Stomach (tissue), 9 donors: ENCODE measurements around the gene NCAPH2. TPM values are rescaled to one million over a fixed set of nuclear protein-coding genes. Genes with fewer than 3 reads are reported as not detected.

ENCODE experiments used
- DNase-seq, 2 donors: peaks; one replicate each; pipeline versions ENCODE4 v3.0.0 to v3.0.0-alpha.2; 2013 to 2019
- H3K27ac ChIP-seq, 5 donors: fragments of 200-600 bp in 4 of 5; sonication (generic) in 4 of 5; one replicate each; pipeline ENCODE4 v1.5.1; 2013 to 2019; ENCODE audit warnings: mild to moderate bottlenecking in 1 of 5, moderate library complexity in 1 of 5
- H3K27me3 ChIP-seq, 3 donors: fragments of 200-600 bp; sonication (generic); one replicate each; pipeline ENCODE4 v1.5.1; 2017 to 2019; ENCODE audit warnings: mixed run types in 1 of 3
- H3K36me3 ChIP-seq, 4 donors: fragments of 200-600 bp; sonication (generic); 1 replicate in 3 of 4; 2 replicates in 1 of 4; pipeline ENCODE4 v1.5.1; 2016 to 2019
- H3K4me1 ChIP-seq, 4 donors: fragments of 200-600 bp; sonication (generic); one replicate each; pipeline ENCODE4 v1.5.1; 2016 to 2019
- H3K4me3 ChIP-seq, 4 donors: fragments of 200-600 bp; sonication (generic) in 3 of 4; one replicate each; pipeline ENCODE4 v1.5.1; 2016 to 2019; ENCODE audit warnings: mild to moderate bottlenecking in 1 of 4
- H3K9me3 ChIP-seq, 4 donors: fragments of 200-600 bp; sonication (generic); one replicate each; pipeline ENCODE4 v1.5.1; 2016 to 2019
- CTCF ChIP-seq, 7 experiments: fragments of 450-650 bp in 4 of 7; fragments of 200-600 bp in 3 of 7; sonication (generic) in 3 of 7; IDR thresholded peaks; one replicate each; pipeline ENCODE4 v1.5.1; 2016 to 2019; ENCODE audit warnings: antibody characterized with exemption in 7 of 7, control low read depth in 2 of 7, mild to moderate bottlenecking in 1 of 7
- EP300 ChIP-seq: sonication (generic); formaldehyde crosslinking; IDR thresholded peaks from one replicate; pipeline ENCODE4 v1.6.1; 2017; ENCODE audit warnings: antibody characterized with exemption
- POLR2A ChIP-seq, 4 donors: fragments of 450-650 bp; IDR thresholded peaks; one replicate each; pipeline ENCODE4 v1.6.1; 2016; ENCODE audit warnings: antibody characterized with exemption in 4 of 4, control low read depth in 2 of 4, mild to moderate bottlenecking in 1 of 4, moderate library complexity in 1 of 4
- POLR2AphosphoS5 ChIP-seq, 3 donors: sonication (generic); formaldehyde crosslinking; IDR thresholded peaks; one replicate each; pipeline ENCODE4 v1.6.1; 2016; ENCODE audit warnings: antibody characterized with exemption in 3 of 3
- WGBS, 5 donors: extraction: QIAGEN DNeasy Blood & Tissue Kit in 3 of 5; methylation state at CpG; one replicate each; pipeline versions ENCODE4 v1.1.5 to v1.1.7; 2013 to 2018; 5-methylcytosine and 5-hydroxymethylcytosine counted together
- intact Hi-C: fragments of 100-400 bp; cut with DNase I; formaldehyde crosslinking; loops from one replicate; pipeline ENCODE4 v1.15.1; 2023; ENCODE audit warnings: low total_unique reads
- polyA plus RNA-seq, 3 donors: library from polyadenylated mRNA; stranded (reverse); fragments of 200-250 nt; gene quantifications; one replicate each; pipeline ENCODE4 v1.2.3, GENCODE V29; 2013
- total RNA-seq, 5 donors: library from RNA; depleted of rRNA; stranded (reverse); fragments of >200 nt; gene quantifications; one replicate each; pipeline versions ENCODE4 v1.1.0 to v1.2.3, GENCODE V29; 2014 to 2016
- donor health status: healthy with polysubstance abuse.
- donor health status: Bipolar disorder and iron deficiency.
- donor health status: healthy.

The NCAPH2 gene
- total and polyA plus RNA-seq, 8 donors: 12.9 to 47.9 (median 30.4) TPM

- peak overlapping the region; percentile 53 to 80 (median 57) for H3K4me3 ChIP-seq
- intact Hi-C loops: no loop called here
- H3K4me1 ChIP-seq: peaks cover 54 to 83% (median 66%) of the 10 kb centered on the region in 4 donors
- TF ChIP-seq POLR2A (IDR thresholded peaks at IDR 0.05) (no peak), POLR2AphosphoS5 (IDR thresholded peaks at IDR 0.05) (no peak), CTCF (IDR thresholded peaks at IDR 0.05) (no peak), EP300 (no peak)
- peaks cover 0 to 60% (median 0%) of the 10 kb centered on the region in 3 donors for H3K27me3 ChIP-seq
- 0 to 2% (median 1%) methylated on average over 14 to 21 of the region's 21 CpGs for WGBS, 5 donors
- DNase-seq: no peak
- H3K27ac ChIP-seq: peak overlapping the region; percentile 92 to 98 (median 93)
- no peaks in the 10 kb centered on the region for H3K9me3 ChIP-seq
- H3K36me3 ChIP-seq: no peaks in the 10 kb centered on the region
Observed at GRCh38 chr22:50530580-50530876, 22.5 kb downstream of the NCAPH2 start.

- TF ChIP-seq POLR2AphosphoS5 (IDR thresholded peaks at IDR 0.05): peak in 2 of 3 donors; percentile 91 to 93
- no peak for TF ChIP-seq CTCF (IDR thresholded peaks at IDR 0.05)
- TF ChIP-seq POLR2A (IDR thresholded peaks at IDR 0.05): peak in 2 of 4 donors; percentile 36 to 55
- TF ChIP-seq EP300: no peak
- H3K27me3 ChIP-seq: peaks cover 0 to 63% (median 0%) of the 10 kb centered on the region in 3 donors
- intact Hi-C loops: no loop called here
- H3K36me3 ChIP-seq: no peaks in the 10 kb centered on the region
- WGBS, 5 donors: 2 to 7% (median 3%) methylated on average over 24 to 53 of the region's 53 CpGs
- peaks cover 54 to 83% (median 64%) of the 10 kb centered on the region in 4 donors for H3K4me1 ChIP-seq
- DNase-seq: peak; percentile 91 to 93
- peak overlapping the region; percentile 53 to 80 (median 57) for H3K4me3 ChIP-seq
- peak overlapping the region; percentile 92 to 98 (median 93) for H3K27ac ChIP-seq
- H3K9me3 ChIP-seq: no peaks in the 10 kb centered on the region
Observed at GRCh38 chr22:50530877-50531545, 23.0 kb downstream of the NCAPH2 start.

- DNase-seq: peak; percentile 74 to 79
- TF ChIP-seq POLR2A (IDR thresholded peaks at IDR 0.05) (no peak), CTCF (IDR thresholded peaks at IDR 0.05) (no peak), POLR2AphosphoS5 (IDR thresholded peaks at IDR 0.05) (peak in 1 of 3 donors; percentile 71), EP300 (no peak)
- peaks cover 49 to 78% (median 58%) of the 10 kb centered on the region in 4 donors for H3K4me1 ChIP-seq
Observed at GRCh38 chr22:50531546-50531961, 23.5 kb downstream of the NCAPH2 start.

GRCh38 chr22:50531962-50532674 is 24.1 kb downstream of the NCAPH2 start:
- intact Hi-C loops: no loop called here
- Histone ChIP-seq H3K27ac (peak overlapping the region; percentile 92 to 98 (median 93)), H3K4me1 (peaks cover 43 to 72% (median 53%) of the 10 kb centered on the region in 4 donors), H3K36me3 (no peaks in the 10 kb centered on the region), H3K9me3 (no peaks in the 10 kb centered on the region), H3K27me3 (peaks cover 0 to 67% (median 0%) of the 10 kb centered on the region in 3 donors), H3K4me3 (peak overlapping the region; percentile 53 to 80 (median 57))
- DNase-seq: peak; percentile 84 to 90
- TF ChIP-seq CTCF (IDR thresholded peaks at IDR 0.05) (no peak), POLR2A (IDR thresholded peaks at IDR 0.05) (no peak), POLR2AphosphoS5 (IDR thresholded peaks at IDR 0.05) (peak in 2 of 3 donors; percentile 72 to 75), EP300 (no peak)
- WGBS, 5 donors: 2 to 4% (median 4%) methylated on average over 22 to 56 of the region's 56 CpGs

More at GRCh38 chr22:50531546-50531961, 23.5 kb downstream of the NCAPH2 start:
- no peaks in the 10 kb centered on the region for H3K36me3 ChIP-seq
- H3K4me3 ChIP-seq: peak overlapping the region; percentile 53 to 80 (median 57)
- peaks cover 0 to 67% (median 0%) of the 10 kb centered on the region in 3 donors for H3K27me3 ChIP-seq
- 0 to 2% (median 0%) methylated on average over 27 to 44 of the region's 44 CpGs for WGBS, 5 donors
- peak overlapping the region; percentile 92 to 98 (median 93) for H3K27ac ChIP-seq
- no peaks in the 10 kb centered on the region for H3K9me3 ChIP-seq
- intact Hi-C loops: no loop called here
